ENCODE data around the gene NARF.
A peak's percentile ranks its signal among the peaks of the same experiment; 100 is the strongest.
"Not testable (repeated sequence)": the region's sequence is repeated elsewhere in the genome, so short reads cannot be mapped to it uniquely, and the experiment has no call there.

The NARF gene

GRCh38 chr17:82503728-82504308 lies 45.3 kb downstream of the NARF start:
- DNase-seq = no peak

GRCh38 chr17:82505296-82505695 lies 46.8 kb downstream of the NARF start:
- no peak for DNase-seq

GRCh38 chr17:82506402-82506801 lies 47.9 kb downstream of the NARF start:
- peak; percentile 63 to 67 for DNase-seq

GRCh38 chr17:82507631-82508175 lies 49.2 kb downstream of the NARF start:
- no peak for DNase-seq

- DNase-seq = not testable (repeated sequence)
These were observed 53.1 kb downstream of the NARF start for GRCh38 chr17:82511642-82512041.

- DNase-seq = not testable (repeated sequence)
These were observed 55.3 kb downstream of the NARF start for GRCh38 chr17:82513864-82514263.

- no peak for DNase-seq
These were observed 58.8 kb downstream of the NARF start for GRCh38 chr17:82517230-82517865.

GRCh38 chr17:82518826-82519810 lies 60.6 kb downstream of the NARF start, which contains the start of gene FOXK2:
FOXK2 (plus strand) TSS chr17:82519732; CDS start chr17:82519889, 157 bp downstream.
- peak; percentile 94 to 96 for DNase-seq

GRCh38 chr17:82519971-82520903 lies 61.7 kb downstream of the NARF start:
- peak; percentile 55 to 62 for DNase-seq

GRCh38 chr17:82524540-82524939 lies 66.0 kb downstream of the NARF start:
- no peak for DNase-seq

GRCh38 chr17:82525712-82526111 lies 67.2 kb downstream of the NARF start:
- no peak for DNase-seq

- DNase-seq = no peak
These were observed 69.4 kb downstream of the NARF start for GRCh38 chr17:82527898-82528297.

GRCh38 chr17:82528484-82529265 lies 70.1 kb downstream of the NARF start:
- no peak for DNase-seq

GRCh38 chr17:82529914-82530300 lies 71.4 kb downstream of the NARF start:
- DNase-seq = no peak

- no peak for DNase-seq
These were observed 72.9 kb downstream of the NARF start for GRCh38 chr17:82531431-82531881.

- DNase-seq = no peak
These were observed 75.9 kb downstream of the NARF start for GRCh38 chr17:82534401-82534812.

GRCh38 chr17:82536512-82537201 lies 78.1 kb downstream of the NARF start:
- no peak for DNase-seq

- not testable (repeated sequence) for DNase-seq
These were observed 78.7 kb downstream of the NARF start for GRCh38 chr17:82537228-82537627.

- not testable (repeated sequence) for DNase-seq
These were observed 80.5 kb downstream of the NARF start for GRCh38 chr17:82539076-82539475.

Data from activated T-cell treated with anti-CD3 and anti-CD28 coated beads, Interleukin-2, amount 50 U/mL, for 48 hours (primary cell).